Measurements from ENCODE around the gene ONECUT1.

DNA sequence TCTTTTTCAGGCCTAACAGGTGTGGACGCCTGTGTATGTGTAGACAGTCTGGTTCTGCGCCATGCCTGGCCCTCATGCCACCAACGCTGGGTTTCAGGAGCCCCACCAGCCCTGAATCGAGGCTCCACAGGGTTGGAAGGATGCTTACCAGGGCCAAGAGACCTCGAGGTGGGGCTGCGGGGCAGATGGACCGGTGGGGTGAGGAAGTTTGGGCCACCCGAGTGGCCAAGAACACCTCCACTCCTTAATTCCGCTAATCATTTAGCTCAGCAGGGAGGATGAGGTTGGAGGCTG lies 6.0 kb upstream of the ONECUT1 start:
- TF ChIP-seq, protein P1, sequence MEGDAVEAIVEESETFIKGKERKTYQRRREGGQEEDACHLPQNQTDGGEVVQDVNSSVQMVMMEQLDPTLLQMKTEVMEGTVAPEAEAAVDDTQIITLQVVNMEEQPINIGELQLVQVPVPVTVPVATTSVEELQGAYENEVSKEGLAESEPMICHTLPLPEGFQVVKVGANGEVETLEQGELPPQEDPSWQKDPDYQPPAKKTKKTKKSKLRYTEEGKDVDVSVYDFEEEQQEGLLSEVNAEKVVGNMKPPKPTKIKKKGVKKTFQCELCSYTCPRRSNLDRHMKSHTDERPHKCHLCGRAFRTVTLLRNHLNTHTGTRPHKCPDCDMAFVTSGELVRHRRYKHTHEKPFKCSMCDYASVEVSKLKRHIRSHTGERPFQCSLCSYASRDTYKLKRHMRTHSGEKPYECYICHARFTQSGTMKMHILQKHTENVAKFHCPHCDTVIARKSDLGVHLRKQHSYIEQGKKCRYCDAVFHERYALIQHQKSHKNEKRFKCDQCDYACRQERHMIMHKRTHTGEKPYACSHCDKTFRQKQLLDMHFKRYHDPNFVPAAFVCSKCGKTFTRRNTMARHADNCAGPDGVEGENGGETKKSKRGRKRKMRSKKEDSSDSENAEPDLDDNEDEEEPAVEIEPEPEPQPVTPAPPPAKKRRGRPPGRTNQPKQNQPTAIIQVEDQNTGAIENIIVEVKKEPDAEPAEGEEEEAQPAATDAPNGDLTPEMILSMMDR (IDR thresholded peaks at IDR 0.05), result no peak
- TF ChIP-seq POLR2A (IDR thresholded peaks at IDR 0.05), result no peak
